WTC11 (cell line): Measurements from ENCODE around the gene MIA2. TPM values are rescaled to one million over a fixed set of nuclear protein-coding genes. Genes with fewer than 3 reads are reported as not detected.

ENCODE experiments used
- ATAC-seq: fragments of 200-7000 bp; cut with Tn5 transposase; 2 replicates; pipeline ENCODE4 v1.10.0; 2021; ENCODE audit warnings: mild to moderate bottlenecking, moderate library complexity
- CTCF ChIA-PET: fragments of 300-600 bp; sonication (Branson Sonifier 250); formaldehyde crosslinking; loops from one replicate; lab custom pipeline; 2021; ENCODE audit warnings: antibody characterized with exemption; lab: Charles Lee
- POLR2A ChIA-PET: fragments of 350-600 bp; sonication (Branson Sonifier 250); formaldehyde crosslinking; loops from one replicate; lab custom pipeline; 2021; ENCODE audit warnings: antibody characterized with exemption; lab: Charles Lee
- DNase-seq: peaks from one replicate; pipeline ENCODE4 v3.0.0; 2021; ENCODE audit warnings: low spot score
- H3K27ac Mint-ChIP-seq: 2 replicates; pipeline ENCODE4 v1.8.0; 2021; ENCODE audit warnings: mixed read lengths
- H3K27me3 Mint-ChIP-seq: 2 replicates; pipeline ENCODE4 v1.8.0; 2021; ENCODE audit warnings: low read depth, mild to moderate bottlenecking, moderate library complexity, mixed read lengths
- H3K36me3 Mint-ChIP-seq: 2 replicates; pipeline ENCODE4 v1.8.0; 2021; ENCODE audit warnings: mixed read lengths
- H3K4me1 Mint-ChIP-seq: 2 replicates; pipeline ENCODE4 v1.8.0; 2022; ENCODE audit warnings: mixed read lengths
- H3K4me3 Mint-ChIP-seq: 2 replicates; pipeline ENCODE4 v1.8.0; 2021; ENCODE audit warnings: mild to moderate bottlenecking, moderate library complexity, mixed read lengths
- H3K9me3 Mint-ChIP-seq: 2 replicates; pipeline ENCODE4 v1.8.0; 2021; ENCODE audit warnings: mixed read lengths
- AR ChIP-seq: fragments of 250-450 bp; sonication (Bioruptor Pico); IDR thresholded peaks from 2 replicates; pipeline ENCODE4 v1.9.0; 2021; ENCODE audit warnings: mild to moderate bottlenecking
- CTCF ChIP-seq: fragments of 200-600 bp; IDR thresholded peaks from 2 replicates; pipeline ENCODE4 v1.8.0; 2022; ENCODE audit warnings: antibody characterized with exemption
- ELF4 ChIP-seq: sonication (generic); formaldehyde crosslinking; IDR thresholded peaks from 2 replicates; pipeline ENCODE4 v1.8.1; 2022; ENCODE audit warnings: low read depth, mild to moderate bottlenecking, moderate library complexity, missing genetic modification reagents
- FOXJ3 ChIP-seq: sonication (generic); formaldehyde crosslinking; IDR thresholded peaks from 2 replicates; pipeline ENCODE4 v1.9.0; 2021; ENCODE audit warnings: missing genetic modification reagents, mild to moderate bottlenecking, borderline replicate concordance
- FOXP4 ChIP-seq: sonication (generic); formaldehyde crosslinking; IDR thresholded peaks from 2 replicates; pipeline ENCODE4 v1.8.0; 2022; ENCODE audit warnings: mild to moderate bottlenecking, missing genetic modification reagents
- GABPB1 ChIP-seq: sonication (generic); formaldehyde crosslinking; IDR thresholded peaks from 2 replicates; pipeline ENCODE4 v1.8.1; 2023; ENCODE audit warnings: mild to moderate bottlenecking, missing genetic modification reagents
- HMGXB4 ChIP-seq: sonication (generic); formaldehyde crosslinking; IDR thresholded peaks from 2 replicates; pipeline ENCODE4 v1.8.1; 2023; ENCODE audit warnings: mild to moderate bottlenecking, moderate library complexity, missing genetic modification reagents
- IRF2 ChIP-seq: sonication (generic); formaldehyde crosslinking; IDR thresholded peaks from 2 replicates; pipeline ENCODE4 v1.8.0; 2022; ENCODE audit warnings: low read depth, missing genetic modification reagents, borderline replicate concordance
- NFATC4 ChIP-seq: fragments of 250-450 bp; sonication (Bioruptor Pico); IDR thresholded peaks from 2 replicates; pipeline ENCODE4 v1.9.0; 2021; ENCODE audit warnings: mild to moderate bottlenecking
- NFE2L1 ChIP-seq: sonication (generic); formaldehyde crosslinking; IDR thresholded peaks from 2 replicates; pipeline ENCODE4 v1.8.1; 2023; ENCODE audit warnings: missing genetic modification reagents
- NFYB ChIP-seq: sonication (generic); formaldehyde crosslinking; conservative IDR thresholded peaks from 2 replicates; pipeline ENCODE4 v1.8.0; 2022; ENCODE audit warnings: low read depth, missing genetic modification reagents
- NR2C2 ChIP-seq: sonication (generic); formaldehyde crosslinking; IDR thresholded peaks from 2 replicates; pipeline ENCODE4 v1.8.0; 2022; ENCODE audit warnings: mild to moderate bottlenecking, missing genetic modification reagents
- NR3C1 ChIP-seq: sonication (generic); formaldehyde crosslinking; conservative IDR thresholded peaks from 2 replicates; pipeline ENCODE4 v1.8.1; 2023; ENCODE audit warnings: low read depth, mild to moderate bottlenecking, missing genetic modification reagents
- OVOL2 ChIP-seq: fragments of 250-450 bp; sonication (Bioruptor Pico); IDR thresholded peaks from 2 replicates; pipeline ENCODE4 v1.9.0; 2021; ENCODE audit warnings: mild to moderate bottlenecking, borderline replicate concordance
- ZNF138 ChIP-seq: sonication (generic); formaldehyde crosslinking; conservative IDR thresholded peaks from 2 replicates; pipeline ENCODE4 v1.8.1; 2022; ENCODE audit warnings: mild to moderate bottlenecking, moderate library complexity, missing genetic modification reagents
- ZNF512 ChIP-seq: sonication (generic); formaldehyde crosslinking; IDR thresholded peaks from 2 replicates; pipeline ENCODE4 v1.8.1; 2022; ENCODE audit warnings: missing genetic modification reagents, borderline replicate concordance
- total RNA-seq: library from RNA; stranded (reverse); gene quantifications from 3 replicates; pipeline ENCODE4 v1.2.3, GENCODE V29; 2021

The MIA2 gene
- total RNA-seq, 1 experiment from 2014 or later, result 11.3 TPM

- TF ChIP-seq CTCF (no peak), NR3C1 (CRISPR knock-in tag) (no peak), ZNF138 (no peak)
Measured at GRCh38 chr14:39319381-39319780, 85.7 kb downstream of the MIA2 start (continued).

- Mint-ChIP-seq H3K4me3 (no peak overlapping the region), H3K27ac (no peak overlapping the region), H3K27me3 (no peaks in the 10 kb centered on the region), H3K9me3 (no peaks in the 10 kb centered on the region), H3K4me1 (no peaks in the 10 kb centered on the region), H3K36me3 (peaks cover 7% of the 10 kb centered on the region; the same call in 1 of the 2 replicates)
- ChIA-PET CTCF (no interaction called here), POLR2A (no interaction called here)
- ATAC-seq, result no peak
- TF ChIP-seq NFYB (CRISPR knock-in tag) (no peak), ZNF512 (CRISPR knock-in tag) (no peak), OVOL2 (CRISPR knock-in tag) (no peak), IRF2 (CRISPR knock-in tag) (no peak), FOXJ3 (CRISPR knock-in tag) (no peak), HMGXB4 (CRISPR knock-in tag) (no peak), AR (CRISPR knock-in tag) (no peak), ELF4 (CRISPR knock-in tag) (no peak), NFE2L1 (CRISPR knock-in tag) (no peak), NFATC4 (CRISPR knock-in tag) (no peak), GABPB1 (CRISPR knock-in tag) (no peak), NR2C2 (no peak), FOXP4 (CRISPR knock-in tag) (no peak)
- no peak for DNase-seq
Measured at GRCh38 chr14:39320318-39320717, 86.6 kb downstream of the MIA2 start.
